ENCODE results near the gene RREB1.

RREB1 gene

GRCh38 chr6:7222197-7222596 lies 114.4 kb downstream of the RREB1 start:
- Histone ChIP-seq H3K4me2 (ENCODE audit: low read length) (no peak overlapping the region), H3K36me3 (ENCODE audit: control insufficient read depth, low read length) (peaks cover 12% of the 10 kb centered on the region), H4K20me1 (ENCODE audit: control insufficient read depth, insufficient read depth, low read depth, low read length) (no peaks in the 10 kb centered on the region)

GRCh38 chr6:7224731-7225130 lies 117.0 kb downstream of the RREB1 start:
- Histone ChIP-seq H3K9me2 (replicated peaks; ENCODE audit: control insufficient read depth, low read length) (no peaks in the 10 kb centered on the region), H3K27me3 (ENCODE audit: control insufficient read depth, low read length) (no peaks in the 10 kb centered on the region), H3K4me3 (ENCODE audit: low read length) (no peak overlapping the region), H4K20me1 (ENCODE audit: control insufficient read depth, insufficient read depth, low read depth, low read length) (no peaks in the 10 kb centered on the region), H3K27ac (ENCODE audit: low read depth, low read length) (no peak overlapping the region), H3F3A (ENCODE audit: control insufficient read depth, insufficient read depth) (no peaks in the 10 kb centered on the region), H3K4me1 (ENCODE audit: control insufficient read depth, low read length) (no peaks in the 10 kb centered on the region), H3K4me2 (ENCODE audit: low read length) (no peak overlapping the region), H3K9me3 (ENCODE audit: control insufficient read depth, insufficient read depth, low read length) (no peaks in the 10 kb centered on the region), H3K79me2 (ENCODE audit: control insufficient read depth, low read length) (no peaks in the 10 kb centered on the region), H3K36me3 (ENCODE audit: control insufficient read depth, low read length) (peaks cover 24% of the 10 kb centered on the region)
- TF ChIP-seq EZH2phosphoT487 (IDR thresholded peaks at IDR 0.05; ENCODE audit: borderline replicate concordance, low read length): no peak
- TF ChIP-seq, protein P1, sequence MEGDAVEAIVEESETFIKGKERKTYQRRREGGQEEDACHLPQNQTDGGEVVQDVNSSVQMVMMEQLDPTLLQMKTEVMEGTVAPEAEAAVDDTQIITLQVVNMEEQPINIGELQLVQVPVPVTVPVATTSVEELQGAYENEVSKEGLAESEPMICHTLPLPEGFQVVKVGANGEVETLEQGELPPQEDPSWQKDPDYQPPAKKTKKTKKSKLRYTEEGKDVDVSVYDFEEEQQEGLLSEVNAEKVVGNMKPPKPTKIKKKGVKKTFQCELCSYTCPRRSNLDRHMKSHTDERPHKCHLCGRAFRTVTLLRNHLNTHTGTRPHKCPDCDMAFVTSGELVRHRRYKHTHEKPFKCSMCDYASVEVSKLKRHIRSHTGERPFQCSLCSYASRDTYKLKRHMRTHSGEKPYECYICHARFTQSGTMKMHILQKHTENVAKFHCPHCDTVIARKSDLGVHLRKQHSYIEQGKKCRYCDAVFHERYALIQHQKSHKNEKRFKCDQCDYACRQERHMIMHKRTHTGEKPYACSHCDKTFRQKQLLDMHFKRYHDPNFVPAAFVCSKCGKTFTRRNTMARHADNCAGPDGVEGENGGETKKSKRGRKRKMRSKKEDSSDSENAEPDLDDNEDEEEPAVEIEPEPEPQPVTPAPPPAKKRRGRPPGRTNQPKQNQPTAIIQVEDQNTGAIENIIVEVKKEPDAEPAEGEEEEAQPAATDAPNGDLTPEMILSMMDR (IDR thresholded peaks at IDR 0.05; ENCODE audit: low read depth, low read length, poor library complexity, severe bottlenecking): no peak

More at GRCh38 chr6:7222197-7222596, 114.4 kb downstream of the RREB1 start:
- no peaks in the 10 kb centered on the region for H3K27me3 ChIP-seq (ENCODE audit: control insufficient read depth, low read length)
- H3K4me3 ChIP-seq (ENCODE audit: low read length): no peak overlapping the region
- no peaks in the 10 kb centered on the region for H3F3A ChIP-seq (ENCODE audit: control insufficient read depth, insufficient read depth)
- H3K9me3 ChIP-seq (ENCODE audit: control insufficient read depth, insufficient read depth, low read length): no peaks in the 10 kb centered on the region
- H3K27ac ChIP-seq (ENCODE audit: low read depth, low read length): no peak overlapping the region
- H3K79me2 ChIP-seq (ENCODE audit: control insufficient read depth, low read length): no peaks in the 10 kb centered on the region
- TF ChIP-seq EZH2phosphoT487 (IDR thresholded peaks at IDR 0.05; ENCODE audit: borderline replicate concordance, low read length): no peak
- TF ChIP-seq, protein P1 (IDR thresholded peaks at IDR 0.05; ENCODE audit: low read depth, low read length, poor library complexity, severe bottlenecking): no peak
- H3K9me2 ChIP-seq (replicated peaks; ENCODE audit: control insufficient read depth, low read length): no peaks in the 10 kb centered on the region
- no peaks in the 10 kb centered on the region for H3K4me1 ChIP-seq (ENCODE audit: control insufficient read depth, low read length)

GRCh38 chr6:7228662-7229375 lies 121.1 kb downstream of the RREB1 start:
- TF ChIP-seq, protein P1 (IDR thresholded peaks at IDR 0.05; ENCODE audit: low read depth, low read length, poor library complexity, severe bottlenecking): no peak
- no peak for TF ChIP-seq EZH2phosphoT487 (IDR thresholded peaks at IDR 0.05; ENCODE audit: borderline replicate concordance, low read length)
- no peaks in the 10 kb centered on the region for H3K79me2 ChIP-seq (ENCODE audit: control insufficient read depth, low read length)
- no peaks in the 10 kb centered on the region for H3K9me2 ChIP-seq (replicated peaks; ENCODE audit: control insufficient read depth, low read length)
- H3K27me3 ChIP-seq (ENCODE audit: control insufficient read depth, low read length): no peaks in the 10 kb centered on the region
- no peak overlapping the region for H3K27ac ChIP-seq (ENCODE audit: low read depth, low read length)
- H3K36me3 ChIP-seq (ENCODE audit: control insufficient read depth, low read length): peaks cover 39% of the 10 kb centered on the region
- no peaks in the 10 kb centered on the region for H3F3A ChIP-seq (ENCODE audit: control insufficient read depth, insufficient read depth)
- H3K9me3 ChIP-seq (ENCODE audit: control insufficient read depth, insufficient read depth, low read length): no peaks in the 10 kb centered on the region
- H4K20me1 ChIP-seq (ENCODE audit: control insufficient read depth, insufficient read depth, low read depth, low read length): no peaks in the 10 kb centered on the region
- no peak overlapping the region for H3K4me3 ChIP-seq (ENCODE audit: low read length)
- H3K4me2 ChIP-seq (ENCODE audit: low read length): no peak overlapping the region
- no peaks in the 10 kb centered on the region for H3K4me1 ChIP-seq (ENCODE audit: control insufficient read depth, low read length)
